ENCODE measurements around the gene SRSF2.
"Not testable (repeated sequence)": the region's sequence is repeated elsewhere in the genome, so short reads cannot be mapped to it uniquely, and the experiment has no call there.

Gene SRSF2

DNA sequence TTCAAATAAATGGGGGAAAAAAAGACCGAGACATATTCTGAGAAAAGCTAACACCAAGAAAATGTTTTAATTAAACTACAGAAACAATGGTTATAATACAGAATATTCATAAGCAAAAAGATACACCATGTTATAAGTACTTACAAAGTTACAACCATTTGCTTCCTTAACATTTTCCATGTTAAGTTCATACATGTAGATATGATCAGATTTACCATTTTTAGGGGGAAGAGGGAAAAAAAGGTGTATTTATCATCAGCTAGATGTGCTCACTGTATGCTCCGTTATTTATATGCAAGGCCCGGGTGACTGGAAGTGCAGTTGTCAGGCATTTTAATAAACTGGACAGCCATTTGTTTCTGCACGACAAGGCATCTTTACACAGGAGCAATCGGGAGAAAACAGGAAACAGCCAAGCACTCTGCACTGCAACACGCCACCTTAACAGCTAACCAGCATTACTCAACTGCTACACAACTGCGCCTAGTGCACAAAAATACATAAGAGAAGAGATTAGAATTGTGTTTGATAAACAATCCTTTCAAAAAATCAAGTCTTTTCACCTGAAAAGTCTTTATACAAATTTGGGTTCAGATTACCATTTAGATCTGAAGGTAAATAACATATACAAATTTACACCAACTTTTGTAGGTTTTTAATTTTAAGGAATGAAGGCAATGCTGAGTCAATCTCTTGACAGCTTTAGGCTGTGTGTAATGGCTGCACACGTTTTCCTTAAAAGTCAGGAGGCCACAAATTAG is 2.9 kb downstream of the SRSF2 start:
- Histone ChIP-seq H3K27ac (ENCODE audit: insufficient read depth in 1 of 2, low read depth in 1 of 2, low read length in 2 of 2, poor library complexity in 1 of 2, severe bottlenecking in 2 of 2) (peak overlapping the region; percentile 17 to 93), H3K36me3 (ENCODE audit: control insufficient read depth in 4 of 4, insufficient read depth in 4 of 4, low read length in 3 of 4) (peaks cover 9 to 60% (median 47%) of the 10 kb centered on the region in 4 experiments), H3K4me3 (ENCODE audit: control insufficient read depth in 1 of 7, extremely low read depth in 1 of 7, insufficient read depth in 4 of 7, low read depth in 2 of 7, low read length in 6 of 7) (peak overlapping the region; percentile 17 to 100 (median 99)), H3K4me1 (ENCODE audit: control extremely low read depth in 1 of 4, control insufficient read depth in 4 of 4, insufficient read depth in 4 of 4, low read length in 3 of 4) (peaks cover 33 to 54% (median 38%) of the 10 kb centered on the region in 4 experiments), H3K27me3 (replicated peaks in 2 of 5; ENCODE audit: control insufficient read depth in 4 of 5, insufficient read depth in 5 of 5, low read length in 4 of 5) (no peaks in the 10 kb centered on the region), H3K9me3 (ENCODE audit: control extremely low read depth in 1 of 5, control insufficient read depth in 4 of 5, insufficient read depth in 2 of 5, low read depth in 1 of 5, low read length in 4 of 5) (no peaks in the 10 kb centered on the region)
- POLR2A ChIA-PET, result no interaction called here
- CTCF ChIA-PET, result interaction anchor here (1.0 to 1.8 kb wide), 2 partner anchors 10 to 505 kb away, joined by 3 to 5 read pairs; no protein-coding TSS in a partner anchor
- 50% methylated on average over 1 of the region's 8 CpGs for WGBS (ENCODE audit: insufficient coverage)
- peak in 2 of 3 donors; percentile 34 to 45 for DNase-seq

DNA sequence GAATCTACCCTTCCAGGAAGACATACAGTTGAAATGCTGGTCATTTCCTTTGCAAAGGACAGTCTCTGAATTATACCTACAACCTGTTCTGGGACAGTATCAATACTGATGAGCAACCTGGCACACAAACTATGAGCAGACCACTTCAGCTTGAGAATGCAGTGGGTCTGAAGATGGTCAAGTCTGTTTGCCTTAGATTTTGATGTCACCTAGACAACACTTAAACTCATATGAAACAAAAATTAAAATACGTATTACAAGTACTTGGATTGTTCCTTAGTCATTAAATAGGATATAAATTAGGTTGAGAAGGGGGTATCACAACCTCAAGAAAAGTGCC is 3.5 kb downstream of the SRSF2 start:
- DNase-seq, result no peak
- H3K9me3 ChIP-seq (ENCODE audit: control extremely low read depth in 1 of 5, control insufficient read depth in 4 of 5, insufficient read depth in 2 of 5, low read depth in 1 of 5, low read length in 4 of 5), result no peaks in the 10 kb centered on the region
- peak overlapping the region in 2 of 7 experiments; percentile 35 to 99 for H3K4me3 ChIP-seq (ENCODE audit: control insufficient read depth in 1 of 7, extremely low read depth in 1 of 7, insufficient read depth in 4 of 7, low read depth in 2 of 7, low read length in 6 of 7)
- no peaks in the 10 kb centered on the region for H3K27me3 ChIP-seq (replicated peaks in 2 of 5; ENCODE audit: control insufficient read depth in 4 of 5, insufficient read depth in 5 of 5, low read length in 4 of 5)
- ChIA-PET POLR2A (no interaction called here), CTCF (no interaction called here)
- no peak overlapping the region for H3K27ac ChIP-seq (ENCODE audit: insufficient read depth in 1 of 2, low read depth in 1 of 2, low read length in 2 of 2, poor library complexity in 1 of 2, severe bottlenecking in 2 of 2)
- H3K36me3 ChIP-seq (ENCODE audit: control insufficient read depth in 4 of 4, insufficient read depth in 4 of 4, low read length in 3 of 4), result peaks cover 9 to 60% (median 48%) of the 10 kb centered on the region in 4 experiments
- peaks cover 29 to 51% (median 33%) of the 10 kb centered on the region in 4 experiments for H3K4me1 ChIP-seq (ENCODE audit: control extremely low read depth in 1 of 4, control insufficient read depth in 4 of 4, insufficient read depth in 4 of 4, low read length in 3 of 4)
- WGBS (ENCODE audit: insufficient coverage), result no CpG with 5 or more reads among the region's 1 CpG

DNA sequence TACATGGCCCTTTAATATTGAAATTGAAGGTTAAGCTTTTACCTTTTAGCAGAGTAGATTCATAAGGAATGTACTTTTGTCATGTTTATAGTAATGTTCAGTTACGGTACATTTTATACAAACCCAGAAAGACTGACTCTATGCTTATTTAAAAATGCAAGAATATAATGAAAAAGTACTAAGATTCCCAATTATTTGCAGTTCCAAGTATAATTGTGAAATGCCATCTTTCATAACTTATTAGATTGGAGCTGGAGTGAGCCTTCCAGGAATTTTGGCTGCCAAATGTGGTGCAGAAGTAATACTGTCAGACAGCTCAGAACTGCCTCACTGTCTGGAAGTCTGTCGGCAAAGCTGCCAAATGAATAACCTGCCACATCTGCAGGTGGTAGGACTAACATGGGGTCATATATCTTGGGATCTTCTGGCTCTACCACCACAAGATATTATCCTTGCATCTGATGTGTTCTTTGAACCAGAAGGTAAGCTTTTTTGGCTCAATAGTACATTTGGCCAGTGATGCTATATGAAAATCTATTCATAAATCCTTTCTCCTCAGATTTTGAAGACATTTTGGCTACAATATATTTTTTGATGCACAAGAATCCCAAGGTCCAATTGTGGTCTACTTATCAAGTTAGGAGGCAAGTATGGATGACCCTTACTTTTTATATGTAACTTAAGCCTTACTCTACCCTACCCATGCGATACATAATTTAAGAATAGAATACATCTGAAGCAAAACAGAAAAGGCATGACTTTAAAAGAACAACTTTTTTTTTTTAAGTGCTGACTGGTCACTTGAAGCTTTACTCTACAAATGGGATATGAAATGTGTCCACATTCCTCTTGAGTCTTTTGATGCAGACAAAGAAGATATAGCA is 4.2 kb downstream of the SRSF2 start:
- 100% methylated on average over 1 of the region's 3 CpGs for WGBS (ENCODE audit: insufficient coverage)
- CTCF ChIA-PET, result interaction anchor here (0.6 kb wide), 1 partner anchor 66 kb away, joined by 3 read pairs; no protein-coding TSS in a partner anchor
- peak overlapping the region in 2 of 7 experiments; percentile 35 to 99 for H3K4me3 ChIP-seq (ENCODE audit: control insufficient read depth in 1 of 7, extremely low read depth in 1 of 7, insufficient read depth in 4 of 7, low read depth in 2 of 7, low read length in 6 of 7)
- no peaks in the 10 kb centered on the region for H3K27me3 ChIP-seq (replicated peaks in 2 of 5; ENCODE audit: control insufficient read depth in 4 of 5, insufficient read depth in 5 of 5, low read length in 4 of 5)
- H3K36me3 ChIP-seq (ENCODE audit: control insufficient read depth in 4 of 4, insufficient read depth in 4 of 4, low read length in 3 of 4), result peaks cover 9 to 60% (median 48%) of the 10 kb centered on the region in 4 experiments
- no peak for DNase-seq
- H3K4me1 ChIP-seq (ENCODE audit: control extremely low read depth in 1 of 4, control insufficient read depth in 4 of 4, insufficient read depth in 4 of 4, low read length in 3 of 4), result peaks cover 25 to 49% (median 32%) of the 10 kb centered on the region in 4 experiments
- POLR2A ChIA-PET, result no interaction called here
- no peaks in the 10 kb centered on the region for H3K9me3 ChIP-seq (ENCODE audit: control extremely low read depth in 1 of 5, control insufficient read depth in 4 of 5, insufficient read depth in 2 of 5, low read depth in 1 of 5, low read length in 4 of 5)
- no peak overlapping the region for H3K27ac ChIP-seq (ENCODE audit: insufficient read depth in 1 of 2, low read depth in 1 of 2, low read length in 2 of 2, poor library complexity in 1 of 2, severe bottlenecking in 2 of 2)

DNA sequence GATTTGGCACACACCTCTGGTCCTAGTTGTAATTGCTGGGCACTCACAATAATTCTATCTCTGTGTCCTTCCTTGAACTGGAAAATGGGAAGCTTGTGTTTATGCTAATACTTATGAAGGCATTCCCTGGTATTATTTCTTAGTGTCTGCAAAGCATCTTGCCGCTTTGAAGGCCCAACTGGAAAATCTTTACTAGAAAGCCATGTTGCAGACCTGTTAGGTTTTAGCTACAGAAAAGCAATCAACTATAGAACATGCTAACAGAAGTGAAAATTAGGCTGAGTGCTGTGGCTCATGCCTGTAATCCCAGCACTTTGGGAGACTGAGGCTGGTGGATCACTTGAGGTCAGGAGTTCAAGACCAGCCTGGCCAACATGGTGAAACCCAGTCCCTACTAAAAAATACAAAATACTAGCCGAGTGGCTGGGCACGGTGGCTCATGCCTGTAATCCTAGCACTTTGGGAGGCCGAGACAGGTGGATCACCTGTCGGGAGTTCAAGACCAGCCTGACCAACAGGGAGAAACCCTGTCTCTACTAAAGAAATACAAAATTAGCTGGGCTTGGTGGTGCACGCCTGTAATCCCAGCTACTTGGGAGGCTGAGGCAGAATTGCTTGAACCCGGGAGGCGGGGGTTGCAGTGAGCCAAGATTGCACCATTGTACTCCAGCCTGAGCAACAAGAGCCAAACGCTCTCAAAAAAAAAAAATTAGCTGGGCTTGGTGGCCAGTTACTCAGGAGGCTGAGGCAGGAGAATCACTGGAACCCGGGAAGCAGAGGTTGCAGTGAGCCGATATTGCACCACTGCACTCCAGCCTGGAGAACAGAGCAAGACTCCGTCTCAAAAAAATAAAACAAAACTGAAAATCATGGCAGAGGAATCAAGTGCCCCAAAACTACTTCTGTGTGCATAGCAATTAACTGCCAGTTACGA is 5.1 kb downstream of the SRSF2 start:
- not testable (repeated sequence) for H3K4me3 ChIP-seq (ENCODE audit: control insufficient read depth in 1 of 7, extremely low read depth in 1 of 7, insufficient read depth in 4 of 7, low read depth in 2 of 7, low read length in 6 of 7); H3K9me3 ChIP-seq (ENCODE audit: control extremely low read depth in 1 of 5, control insufficient read depth in 4 of 5, insufficient read depth in 2 of 5, low read depth in 1 of 5, low read length in 4 of 5); H3K27me3 ChIP-seq (replicated peaks in 2 of 5; ENCODE audit: control insufficient read depth in 4 of 5, insufficient read depth in 5 of 5, low read length in 4 of 5); DNase-seq
- ChIA-PET POLR2A (interaction anchor here (0.6 kb wide), 1 partner anchor 353 kb away, joined by 3 read pairs; no protein-coding TSS in a partner anchor), CTCF (interaction anchor here (0.6 to 1.2 kb wide), 2 partner anchors 15 to 67 kb away, joined by 3 to 4 read pairs; no protein-coding TSS in a partner anchor)
- peaks cover 9 to 60% (median 48%) of the 10 kb centered on the region in 4 experiments for H3K36me3 ChIP-seq (ENCODE audit: control insufficient read depth in 4 of 4, insufficient read depth in 4 of 4, low read length in 3 of 4)
- H3K27ac ChIP-seq (ENCODE audit: insufficient read depth in 1 of 2, low read depth in 1 of 2, low read length in 2 of 2, poor library complexity in 1 of 2, severe bottlenecking in 2 of 2), result peak overlapping the region in 1 of 2 experiments; percentile 1
- H3K4me1 ChIP-seq (ENCODE audit: control extremely low read depth in 1 of 4, control insufficient read depth in 4 of 4, insufficient read depth in 4 of 4, low read length in 3 of 4), result peaks cover 31 to 58% (median 40%) of the 10 kb centered on the region in 4 experiments
- WGBS (ENCODE audit: insufficient coverage), result 97% methylated on average over 11 of the region's 13 CpGs

DNA sequence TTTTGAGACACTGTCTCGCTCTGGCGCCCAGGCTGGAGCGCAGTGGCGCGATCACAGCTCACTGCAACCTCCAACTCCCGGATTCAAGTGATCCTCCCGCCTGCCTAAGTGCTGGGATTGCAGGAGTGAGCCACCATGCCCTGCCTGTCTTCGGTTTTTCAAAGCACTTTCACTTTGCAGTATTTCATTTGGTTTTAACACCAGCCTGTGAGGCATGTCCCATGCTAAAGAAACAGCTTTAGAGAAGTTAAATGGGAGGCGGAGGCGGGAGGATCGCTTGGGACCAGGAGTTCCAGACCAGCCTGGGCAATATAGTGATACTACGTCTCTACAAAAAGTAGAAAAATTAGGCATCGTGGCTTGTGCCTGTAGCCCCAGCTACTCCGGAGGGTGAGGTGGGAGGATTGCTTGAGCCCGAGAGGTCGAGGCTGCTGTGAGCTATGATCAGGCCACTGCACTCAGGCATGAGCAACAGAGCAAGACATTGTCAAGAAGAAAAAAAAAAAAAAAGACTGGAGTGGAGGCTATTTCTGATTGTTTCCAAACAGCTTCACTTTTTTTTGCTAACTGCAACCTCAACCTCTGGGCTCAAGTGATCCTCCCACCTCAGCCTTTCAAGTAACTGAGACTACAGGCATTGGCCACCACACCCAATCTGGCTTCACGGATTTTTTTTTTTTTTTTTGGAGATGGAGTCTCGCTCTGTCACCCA is 9.2 kb downstream of the SRSF2 start:
- Histone ChIP-seq H3K4me3 (ENCODE audit: control insufficient read depth in 1 of 7, extremely low read depth in 1 of 7, insufficient read depth in 4 of 7, low read depth in 2 of 7, low read length in 6 of 7) (peak overlapping the region in 6 of 7 experiments; percentile 78 to 92 (median 83)), H3K27ac (ENCODE audit: insufficient read depth in 1 of 2, low read depth in 1 of 2, low read length in 2 of 2, poor library complexity in 1 of 2, severe bottlenecking in 2 of 2) (peak overlapping the region; percentile 90 to 97), H3K9me3 (ENCODE audit: control extremely low read depth in 1 of 5, control insufficient read depth in 4 of 5, insufficient read depth in 2 of 5, low read depth in 1 of 5, low read length in 4 of 5) (no peaks in the 10 kb centered on the region), H3K36me3 (ENCODE audit: control insufficient read depth in 4 of 4, insufficient read depth in 4 of 4, low read length in 3 of 4) (peaks cover 8 to 41% (median 30%) of the 10 kb centered on the region in 4 experiments), H3K27me3 (replicated peaks in 2 of 5; ENCODE audit: control insufficient read depth in 4 of 5, insufficient read depth in 5 of 5, low read length in 4 of 5) (no peaks in the 10 kb centered on the region), H3K4me1 (ENCODE audit: control extremely low read depth in 1 of 4, control insufficient read depth in 4 of 4, insufficient read depth in 4 of 4, low read length in 3 of 4) (peaks cover 9 to 40% (median 32%) of the 10 kb centered on the region in 4 experiments)
- POLR2A ChIA-PET, result interaction anchor here (0.6 to 3.5 kb wide), 3 partner anchors 9 to 114 kb away, joined by 4 to 33 read pairs (median 4); partner anchors contain the start of genes MFSD11 and SRSF2
- peak in 1 of 3 donors; percentile 30 for DNase-seq
- CTCF ChIA-PET, result interaction anchor here (1.2 to 2.8 kb wide), 4 partner anchors 10 to 17 kb away, joined by 3 to 14 read pairs (median 4); partner anchors contain the start of genes MFSD11, MXRA7 and SRSF2
- WGBS (ENCODE audit: insufficient coverage), result 76% methylated on average over 16 of the region's 18 CpGs
